ENCODE data around the gene DNAH6. TPM values are rescaled to one million over a fixed set of nuclear protein-coding genes. Genes with fewer than 3 reads are reported as not detected.

DNAH6 gene
- total RNA-seq, 4 donors from 2014 or later = 0.06 to 0.38 (median 0.13) TPM; not detected in 1

DNA sequence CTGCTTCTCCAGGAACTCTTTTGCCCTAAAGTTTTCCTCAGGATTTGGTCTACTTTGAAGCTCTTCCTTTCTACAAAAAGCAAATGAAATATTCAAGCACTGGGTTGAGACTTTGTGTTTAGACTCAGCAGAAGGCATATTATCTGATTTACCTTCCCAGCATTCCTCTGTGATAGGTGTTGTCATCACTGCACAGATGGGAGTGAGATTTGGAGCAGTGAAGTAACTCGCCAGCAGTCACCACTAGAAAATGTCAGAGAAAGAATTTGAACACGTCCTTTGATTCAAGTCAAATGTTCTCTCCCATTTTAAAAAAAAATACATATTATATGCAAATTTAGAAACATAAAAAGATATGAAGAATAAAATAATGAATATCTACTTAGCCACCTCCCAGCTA, 112.2 kb downstream of the DNAH6 start:
- intact Hi-C loops (cut with DNase I) = no loop called here
- Histone ChIP-seq H3K9me3 (no peaks in the 10 kb centered on the region), H3K27me3 (no peaks in the 10 kb centered on the region), H3K4me1 (no peaks in the 10 kb centered on the region), H3K36me3 (no peaks in the 10 kb centered on the region), H3K27ac (no peak overlapping the region), H3K4me3 (no peak overlapping the region)
- TF ChIP-seq POLR2A (IDR thresholded peaks at IDR 0.05) = no peak
- TF ChIP-seq, protein P1, sequence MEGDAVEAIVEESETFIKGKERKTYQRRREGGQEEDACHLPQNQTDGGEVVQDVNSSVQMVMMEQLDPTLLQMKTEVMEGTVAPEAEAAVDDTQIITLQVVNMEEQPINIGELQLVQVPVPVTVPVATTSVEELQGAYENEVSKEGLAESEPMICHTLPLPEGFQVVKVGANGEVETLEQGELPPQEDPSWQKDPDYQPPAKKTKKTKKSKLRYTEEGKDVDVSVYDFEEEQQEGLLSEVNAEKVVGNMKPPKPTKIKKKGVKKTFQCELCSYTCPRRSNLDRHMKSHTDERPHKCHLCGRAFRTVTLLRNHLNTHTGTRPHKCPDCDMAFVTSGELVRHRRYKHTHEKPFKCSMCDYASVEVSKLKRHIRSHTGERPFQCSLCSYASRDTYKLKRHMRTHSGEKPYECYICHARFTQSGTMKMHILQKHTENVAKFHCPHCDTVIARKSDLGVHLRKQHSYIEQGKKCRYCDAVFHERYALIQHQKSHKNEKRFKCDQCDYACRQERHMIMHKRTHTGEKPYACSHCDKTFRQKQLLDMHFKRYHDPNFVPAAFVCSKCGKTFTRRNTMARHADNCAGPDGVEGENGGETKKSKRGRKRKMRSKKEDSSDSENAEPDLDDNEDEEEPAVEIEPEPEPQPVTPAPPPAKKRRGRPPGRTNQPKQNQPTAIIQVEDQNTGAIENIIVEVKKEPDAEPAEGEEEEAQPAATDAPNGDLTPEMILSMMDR (IDR thresholded peaks at IDR 0.05) = no peak
- 78 to 84% methylated on average over 2 of the region's 2 CpGs for WGBS, 2 donors
- no peak for DNase-seq

DNA sequence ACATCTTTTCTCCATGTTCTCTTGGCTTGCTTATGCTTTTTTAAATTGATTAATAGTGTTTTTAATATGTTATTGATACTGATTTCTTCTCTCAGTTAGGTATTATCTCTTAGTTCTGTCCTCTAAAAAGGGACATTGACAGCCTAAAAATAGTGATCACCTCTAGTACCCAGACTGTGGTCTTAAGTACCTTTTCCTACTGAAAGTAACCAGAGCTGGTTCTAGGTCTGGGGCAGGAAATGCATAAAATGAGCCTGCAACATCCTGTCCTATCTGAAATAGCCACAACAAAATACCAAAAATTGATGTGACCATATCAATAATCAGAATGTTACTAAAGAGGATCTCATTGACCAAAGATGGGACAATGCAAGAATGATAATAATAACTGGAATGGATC, 113.3 kb downstream of the DNAH6 start:
- TF ChIP-seq, protein P1 (IDR thresholded peaks at IDR 0.05) = no peak
- no peak for TF ChIP-seq POLR2A (IDR thresholded peaks at IDR 0.05)
- intact Hi-C loops (cut with DNase I) = no loop called here

DNA sequence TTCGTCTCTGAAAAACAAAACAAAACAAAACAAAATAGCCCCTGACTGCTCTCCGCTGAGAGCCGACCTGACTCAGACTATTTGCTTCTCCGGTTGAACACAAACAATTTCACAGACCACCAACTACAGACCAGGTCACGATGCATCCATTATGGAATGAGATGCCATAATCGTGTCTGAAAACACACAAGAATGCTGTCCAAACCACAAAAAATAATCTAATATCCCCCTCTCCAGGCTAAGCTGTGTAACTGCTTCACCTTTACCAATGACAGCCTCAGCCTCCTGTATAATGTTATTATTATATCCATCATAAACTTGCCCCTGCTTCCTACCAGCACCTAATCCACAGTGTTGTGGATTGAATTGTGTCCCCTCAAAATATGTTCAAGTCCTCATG, 114.7 kb downstream of the DNAH6 start:
- Histone ChIP-seq H3K4me1 (no peaks in the 10 kb centered on the region), H3K36me3 (no peaks in the 10 kb centered on the region), H3K9me3 (no peaks in the 10 kb centered on the region), H3K4me3 (no peak overlapping the region), H3K27ac (no peak overlapping the region), H3K27me3 (no peaks in the 10 kb centered on the region)
- TF ChIP-seq, protein P1 (IDR thresholded peaks at IDR 0.05) = peak in 5 of 6 experiments; percentile 28 to 60 (median 33)
- TF ChIP-seq POLR2A (IDR thresholded peaks at IDR 0.05) = no peak
- 34 to 40% methylated on average over 6 of the region's 6 CpGs for WGBS, 2 donors
- DNase-seq = no peak
- intact Hi-C loops (cut with DNase I) = loop anchor here (10.0 kb wide), 1 partner anchor 136 kb away; no protein-coding TSS in a partner anchor

More for the DNA sequence above, 113.3 kb downstream of the DNAH6 start:
- no peaks in the 10 kb centered on the region for H3K4me1 ChIP-seq
- no peak overlapping the region for H3K27ac ChIP-seq
- H3K9me3 ChIP-seq = no peaks in the 10 kb centered on the region
- no peaks in the 10 kb centered on the region for H3K36me3 ChIP-seq
- H3K27me3 ChIP-seq = no peaks in the 10 kb centered on the region
- DNase-seq = no peak
- H3K4me3 ChIP-seq = no peak overlapping the region

DNA sequence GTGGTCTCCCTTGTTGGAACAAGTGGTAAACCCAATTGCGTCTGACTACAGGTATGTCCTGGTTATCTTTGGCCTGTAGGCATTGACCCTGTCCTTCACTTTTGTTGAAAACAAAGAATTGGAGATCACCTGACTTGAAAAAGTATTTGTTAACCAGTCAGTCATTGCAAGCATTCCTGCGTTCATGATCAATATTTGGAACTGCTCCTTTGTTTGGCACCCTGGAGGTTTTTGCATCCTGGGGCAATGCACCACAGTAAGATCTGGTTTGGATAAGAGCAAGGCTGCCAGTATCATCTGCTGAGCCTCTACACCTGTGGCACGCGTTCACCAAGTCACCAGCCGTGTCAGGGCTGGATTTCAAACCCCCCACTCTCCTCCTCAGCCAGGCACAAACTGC, 115.7 kb downstream of the DNAH6 start:
- no peak for TF ChIP-seq POLR2A (IDR thresholded peaks at IDR 0.05)
- TF ChIP-seq, protein P1 (IDR thresholded peaks at IDR 0.05) = no peak
- no peak for DNase-seq
- Histone ChIP-seq H3K4me1 (no peaks in the 10 kb centered on the region), H3K4me3 (no peak overlapping the region), H3K36me3 (no peaks in the 10 kb centered on the region), H3K27ac (no peak overlapping the region), H3K27me3 (no peaks in the 10 kb centered on the region), H3K9me3 (no peaks in the 10 kb centered on the region)
- intact Hi-C loops (cut with DNase I) = loop anchor here (10.0 kb wide), 1 partner anchor 137 kb away; no protein-coding TSS in a partner anchor
- WGBS, 2 donors = 72 to 74% methylated on average over 5 of the region's 5 CpGs

DNA sequence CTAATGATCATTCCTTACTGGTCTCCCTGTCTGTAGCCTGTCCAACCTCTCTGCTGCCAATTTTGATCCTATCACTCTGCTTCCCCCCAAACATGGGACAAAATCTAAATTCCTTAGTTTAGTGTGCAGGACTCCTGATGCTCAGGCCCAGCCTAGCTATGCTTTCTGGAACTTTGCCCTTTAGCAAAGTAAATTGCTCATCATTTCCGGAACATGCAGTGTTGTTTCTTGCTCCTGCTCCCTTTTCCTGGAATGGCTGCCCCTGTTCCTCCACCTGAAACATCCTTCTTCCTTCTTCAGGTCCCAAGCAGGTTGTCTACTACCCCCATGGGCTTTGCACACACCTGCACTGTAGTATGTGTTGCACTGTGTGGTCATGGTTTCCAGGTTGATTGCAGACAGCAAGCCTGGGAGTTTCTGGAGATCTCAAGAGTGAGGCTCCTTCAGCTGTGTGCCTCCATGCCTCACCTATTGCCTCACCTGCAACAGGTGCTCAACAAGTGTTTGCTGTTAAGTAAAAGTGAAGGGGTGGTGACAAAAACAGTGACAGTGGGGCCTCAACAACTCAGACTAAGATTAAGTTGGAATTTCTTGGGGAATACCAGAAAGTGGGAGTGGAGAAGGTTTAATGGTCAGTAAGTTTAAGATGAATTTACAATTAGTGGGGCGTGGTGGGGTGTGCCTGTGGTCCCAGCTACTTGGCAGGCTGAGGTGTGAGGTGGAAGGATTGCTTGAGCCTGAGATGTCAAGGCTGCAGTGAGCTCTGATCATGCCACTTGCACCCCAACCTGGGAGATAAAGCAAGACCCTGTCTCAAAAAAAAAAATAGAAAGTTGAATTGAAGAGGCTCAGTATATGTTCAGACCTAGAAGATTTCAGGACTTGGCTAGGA, 120.0 kb downstream of the DNAH6 start:
- Histone ChIP-seq H3K9me3 (no peaks in the 10 kb centered on the region), H3K4me1 (no peaks in the 10 kb centered on the region), H3K36me3 (no peaks in the 10 kb centered on the region), H3K27ac (no peak overlapping the region), H3K4me3 (no peak overlapping the region), H3K27me3 (no peaks in the 10 kb centered on the region)
- intact Hi-C loops (cut with DNase I) = loop anchor here (10.0 kb wide), 1 partner anchor 142 kb away; no protein-coding TSS in a partner anchor
- WGBS, 2 donors = 60 to 81% methylated on average over 2 of the region's 2 CpGs
- no peak for TF ChIP-seq POLR2A (IDR thresholded peaks at IDR 0.05)
- TF ChIP-seq, protein P1 (IDR thresholded peaks at IDR 0.05) = no peak
- DNase-seq = no peak

Data from esophagus squamous epithelium (tissue), 5 donors.